Fibroblast of upper back skin (primary cell): ENCODE results near the gene AKAP13.
"Not testable (repeated sequence)": the region's sequence is repeated elsewhere in the genome, so short reads cannot be mapped to it uniquely, and the experiment has no call there.

Source experiments
- DNase-seq: peaks from one replicate; pipeline ENCODE4 v3.0.0-alpha.2; 2013

The AKAP13 gene

DNA sequence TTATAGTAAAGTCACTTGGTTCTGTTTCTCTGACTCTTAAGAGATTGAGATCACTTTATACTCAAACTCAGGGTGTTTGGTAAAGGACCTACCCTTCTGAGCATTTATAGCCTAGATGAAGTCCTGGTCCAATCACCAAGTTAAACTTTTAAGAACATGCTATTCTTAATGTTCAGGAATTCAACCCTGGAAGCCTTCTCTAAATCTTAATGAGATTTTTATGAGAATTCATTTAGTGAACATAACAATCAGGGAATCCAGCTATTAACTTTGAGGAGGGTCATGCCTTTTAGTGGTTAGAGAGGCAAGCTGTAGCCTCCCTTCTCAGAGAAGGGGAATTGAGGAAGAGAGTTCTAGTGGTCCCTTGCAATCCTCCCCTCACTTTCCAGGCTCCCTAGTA is 104.5 kb downstream of the AKAP13 start:
- not testable (repeated sequence) for DNase-seq

DNA sequence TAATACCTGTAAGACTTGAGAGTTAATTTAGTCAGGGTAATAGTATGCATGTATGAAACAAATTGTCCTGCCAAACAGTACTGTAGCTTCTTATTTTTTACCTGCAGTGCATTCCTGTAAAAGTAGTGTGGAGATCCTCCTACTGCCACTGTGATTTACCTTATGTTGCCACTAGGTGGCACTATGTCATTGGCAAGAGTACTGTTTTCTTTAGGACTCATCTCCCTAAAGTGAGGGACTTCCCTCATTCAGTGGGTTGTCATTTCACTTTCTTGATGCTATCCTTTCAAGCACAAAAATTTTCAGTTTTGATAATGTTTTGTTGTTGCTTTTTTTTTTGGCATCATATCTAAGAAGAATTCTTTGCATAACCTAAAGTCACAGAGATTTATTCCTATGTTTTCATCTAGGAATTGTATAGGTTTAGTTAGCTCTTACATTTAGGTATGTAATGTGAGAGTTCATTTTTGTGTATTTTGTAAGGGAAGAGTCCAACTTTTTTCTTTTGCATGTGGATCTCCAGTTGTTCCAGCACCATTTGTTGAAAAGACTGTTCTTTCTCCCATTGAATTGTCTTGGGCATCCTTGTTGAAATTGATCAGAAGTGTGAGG is 105.7 kb downstream of the AKAP13 start:
- peak; percentile 69 for DNase-seq

DNA sequence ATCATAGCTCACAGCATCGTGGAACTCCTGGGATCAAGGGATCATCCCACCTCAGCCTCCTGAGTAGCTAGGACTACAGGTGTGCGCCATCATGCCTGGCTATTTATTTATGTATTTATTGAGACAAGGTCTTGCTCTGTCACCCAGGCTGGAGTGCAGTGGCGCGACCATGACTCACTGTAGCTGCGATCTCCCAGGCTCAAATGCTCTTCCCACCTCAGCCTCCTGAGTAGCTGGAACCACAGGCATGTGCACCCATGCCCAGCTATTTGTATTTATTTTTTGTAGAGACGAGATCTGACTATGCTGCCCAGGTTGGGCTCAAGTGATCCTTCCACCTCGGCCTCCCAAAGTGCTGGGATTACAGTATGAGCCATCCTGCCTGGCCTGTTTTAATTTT is 107.4 kb downstream of the AKAP13 start:
- DNase-seq: not testable (repeated sequence)

- no peak for DNase-seq
Observed at GRCh38 chr15:85488997-85489396, 108.6 kb downstream of the AKAP13 start.

- no peak for DNase-seq
Observed at GRCh38 chr15:85489773-85490493, 109.5 kb downstream of the AKAP13 start.

GRCh38 chr15:85490856-85491255 is 110.5 kb downstream of the AKAP13 start:
- no peak for DNase-seq

- DNase-seq: no peak
Observed at GRCh38 chr15:85491691-85492090, 111.3 kb downstream of the AKAP13 start.

DNA sequence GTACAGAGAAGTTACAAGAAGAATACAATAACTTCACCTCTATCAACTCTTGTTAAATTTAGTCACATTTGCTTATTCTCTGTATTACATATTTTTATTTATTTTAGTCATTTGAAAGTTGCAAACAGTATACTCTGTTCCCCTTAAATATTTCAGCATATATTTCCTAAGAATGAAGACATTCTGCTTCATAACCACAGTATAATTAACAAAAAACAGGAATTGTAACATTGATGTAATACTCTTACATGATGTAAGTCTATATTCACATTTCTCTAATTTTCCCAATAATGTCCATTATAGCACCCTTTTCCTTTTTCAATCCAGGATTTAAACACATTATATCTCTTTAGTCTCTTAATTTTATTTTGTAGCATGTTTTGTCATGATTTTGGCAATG is 112.0 kb downstream of the AKAP13 start:
- no peak for DNase-seq

DNA sequence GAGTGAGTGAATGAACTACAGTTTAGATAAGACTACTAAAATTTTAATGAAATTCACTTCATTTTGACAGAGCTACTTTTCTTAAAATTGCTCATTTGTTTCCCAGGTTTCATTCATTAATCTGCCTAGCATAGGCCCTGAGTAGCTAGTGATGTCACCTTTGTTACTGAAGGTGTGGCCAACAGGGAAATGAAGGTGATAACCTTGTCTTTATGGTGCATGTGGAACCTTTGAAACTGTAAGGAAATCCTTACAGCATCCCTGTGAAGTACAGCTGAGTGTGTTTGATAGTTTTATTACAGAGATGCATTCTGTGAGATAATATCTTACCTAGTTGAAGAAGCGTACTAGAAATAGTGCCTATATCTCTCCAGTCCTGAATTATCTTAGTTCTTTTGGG is 112.9 kb downstream of the AKAP13 start:
- no peak for DNase-seq

- peak; percentile 56 for DNase-seq
Observed at GRCh38 chr15:85494048-85494777, 113.8 kb downstream of the AKAP13 start.

GRCh38 chr15:85495096-85495495 is 114.7 kb downstream of the AKAP13 start:
- DNase-seq: no peak

DNA sequence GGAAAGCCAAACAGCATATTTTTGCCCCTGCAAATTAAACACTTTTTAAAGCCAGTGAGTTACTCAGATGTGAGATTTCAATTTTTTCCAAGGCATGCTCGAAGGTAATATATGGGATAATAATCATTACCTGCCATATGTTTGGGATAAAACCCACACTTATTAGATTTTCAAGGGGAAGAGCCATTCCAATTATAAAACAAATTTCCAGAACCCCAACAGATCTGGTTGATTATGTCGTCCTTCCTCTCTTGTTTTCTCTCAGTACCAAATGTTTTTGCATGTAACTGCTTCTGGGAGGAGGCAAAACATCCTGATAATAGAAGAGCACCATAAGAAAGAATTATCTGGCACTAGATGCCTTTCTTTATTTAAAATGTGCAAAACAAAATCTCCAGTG is 115.1 kb downstream of the AKAP13 start:
- DNase-seq: no peak

- no peak for DNase-seq
Observed at GRCh38 chr15:85496151-85496550, 115.7 kb downstream of the AKAP13 start.

DNA sequence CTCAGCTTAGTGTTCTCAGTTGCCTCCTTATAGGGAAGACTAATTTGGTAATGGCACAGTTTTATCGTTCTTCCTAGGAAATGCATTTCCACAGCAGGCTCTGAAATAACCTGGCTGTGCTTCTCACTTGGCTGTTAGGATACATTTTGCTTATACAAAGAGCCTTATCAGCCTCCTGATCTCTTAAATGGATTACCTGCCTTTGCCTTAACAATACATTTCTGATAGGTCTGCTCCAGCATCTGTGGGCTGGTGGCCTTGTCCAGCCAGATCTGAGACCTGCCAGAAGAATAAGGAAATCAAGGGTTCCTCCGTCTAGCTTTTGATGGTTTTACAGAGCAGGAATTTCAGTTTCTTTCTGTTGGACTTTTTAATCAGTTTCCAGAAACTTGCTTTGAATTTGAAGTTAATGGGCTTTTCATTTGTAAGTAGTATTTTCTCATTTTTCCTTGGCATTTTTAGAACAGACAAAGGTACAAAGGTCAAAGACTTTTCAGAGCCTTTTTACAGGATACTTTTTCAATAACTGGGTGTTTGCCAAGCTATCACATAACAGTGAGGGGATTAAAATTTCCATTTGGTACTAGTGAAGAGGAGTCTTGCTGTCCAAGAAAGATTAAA is 116.3 kb downstream of the AKAP13 start:
- no peak for DNase-seq

DNA sequence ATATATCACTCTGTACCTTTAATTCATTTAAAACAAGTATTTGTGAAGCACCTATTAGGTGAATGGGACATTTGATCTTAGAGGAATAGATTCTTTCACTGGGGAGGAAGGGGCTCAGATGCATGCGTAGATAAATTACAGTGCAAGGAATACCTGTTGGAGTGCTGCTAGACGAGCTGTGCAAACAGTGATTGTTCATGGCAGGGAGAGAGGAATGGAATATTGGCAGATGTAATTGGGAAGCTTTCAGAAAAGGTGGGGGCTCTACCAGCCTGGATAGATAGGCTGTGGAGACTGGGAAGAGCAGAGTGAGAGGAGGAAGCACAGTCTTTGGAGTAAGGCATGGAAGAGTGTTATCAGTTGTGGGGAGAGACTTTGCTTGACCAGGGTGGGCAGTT is 116.8 kb downstream of the AKAP13 start:
- no peak for DNase-seq

GRCh38 chr15:85498471-85498870 is 118.1 kb downstream of the AKAP13 start:
- DNase-seq: no peak

DNA sequence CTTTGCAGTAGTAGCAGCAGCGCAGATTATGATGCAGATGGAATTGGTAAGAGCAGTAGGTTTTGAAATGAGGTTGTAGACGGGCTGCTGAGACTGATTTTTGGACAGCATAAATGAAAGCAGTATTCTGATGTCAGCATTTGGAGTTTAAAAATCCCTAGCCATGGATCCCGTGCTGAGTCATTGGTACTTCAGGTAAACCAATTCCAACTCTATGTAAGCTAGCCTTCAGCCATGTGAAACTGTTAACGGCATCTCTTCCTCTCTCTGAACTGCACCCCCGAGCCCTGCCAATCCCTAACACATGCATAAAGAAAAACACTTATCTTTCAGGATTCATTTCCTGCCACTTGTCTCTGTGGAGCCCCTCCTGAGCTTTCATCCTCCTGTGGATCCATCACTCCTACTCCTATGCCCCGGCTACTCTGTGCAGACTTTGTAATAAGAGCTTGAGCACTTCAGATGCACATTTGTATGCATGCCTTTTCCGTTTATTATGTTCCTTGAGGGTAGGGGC is 119.0 kb downstream of the AKAP13 start:
- DNase-seq: no peak

DNA sequence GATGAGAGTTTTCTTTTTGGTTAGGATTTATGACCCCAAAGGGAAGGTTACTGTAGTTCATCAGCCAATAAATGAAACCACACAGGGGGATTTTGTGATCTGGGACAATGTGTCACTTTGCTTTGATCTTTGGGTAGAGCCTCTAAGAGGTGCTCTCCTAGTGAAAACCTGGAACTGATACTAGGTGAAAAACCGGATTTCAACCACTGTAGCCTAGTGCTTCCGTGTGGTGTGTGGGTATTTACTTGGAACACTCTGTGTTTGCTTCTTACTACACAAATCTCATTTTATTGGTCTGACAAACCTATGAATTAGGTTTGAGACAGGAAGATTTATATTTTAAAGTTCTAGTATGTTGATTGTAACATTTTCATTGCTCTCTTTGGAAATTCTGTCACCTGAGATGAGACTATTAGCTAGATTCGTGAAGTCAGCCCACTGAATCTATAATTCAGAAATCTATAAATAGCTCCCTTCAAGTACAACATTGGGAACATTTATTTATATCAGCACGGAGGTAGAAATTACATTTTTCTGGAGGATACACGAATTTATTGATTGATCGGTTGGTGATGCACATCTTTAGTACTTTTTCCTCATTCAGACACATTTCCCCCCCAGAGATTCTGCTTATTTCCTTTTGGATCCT is 119.8 kb downstream of the AKAP13 start:
- no peak for DNase-seq

DNA sequence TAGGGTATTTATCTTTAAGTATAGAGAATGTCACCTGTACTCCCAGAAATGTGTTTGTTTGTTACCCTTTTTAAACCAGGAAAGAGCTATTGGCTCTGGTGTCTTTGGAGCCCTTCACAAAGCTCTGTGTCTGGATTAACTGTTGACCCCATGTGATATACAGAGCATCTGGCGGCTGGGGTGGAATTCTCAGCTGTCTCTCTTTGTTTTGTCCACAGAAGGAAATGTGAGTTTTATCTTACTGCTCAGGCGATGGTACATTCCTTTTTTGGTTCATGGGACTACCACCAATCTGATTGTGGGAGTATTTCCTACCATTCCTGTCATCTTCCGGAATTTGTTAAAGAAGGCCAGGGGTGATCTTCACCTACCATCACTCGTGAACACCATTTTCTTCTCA is 120.3 kb downstream of the AKAP13 start:
- DNase-seq: no peak

DNA sequence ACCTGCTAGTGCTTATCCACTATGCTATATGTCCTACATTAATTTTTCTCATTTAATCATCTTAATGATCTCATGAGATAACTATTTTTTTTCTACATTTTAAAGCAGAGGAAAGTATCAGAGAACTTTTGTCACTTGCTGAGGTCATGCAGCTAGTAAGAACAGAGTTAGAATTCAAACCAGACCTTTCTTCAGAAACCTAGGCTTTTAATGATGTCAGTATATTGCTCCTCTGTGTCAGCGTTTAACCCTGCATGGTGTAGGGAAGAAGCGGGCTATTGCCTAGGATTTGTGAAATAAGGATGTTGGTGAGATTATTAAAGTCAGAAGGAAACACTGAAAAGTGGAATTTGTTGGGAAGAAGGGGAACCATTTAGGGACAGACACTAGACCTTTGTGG is 121.2 kb downstream of the AKAP13 start:
- DNase-seq: no peak

DNA sequence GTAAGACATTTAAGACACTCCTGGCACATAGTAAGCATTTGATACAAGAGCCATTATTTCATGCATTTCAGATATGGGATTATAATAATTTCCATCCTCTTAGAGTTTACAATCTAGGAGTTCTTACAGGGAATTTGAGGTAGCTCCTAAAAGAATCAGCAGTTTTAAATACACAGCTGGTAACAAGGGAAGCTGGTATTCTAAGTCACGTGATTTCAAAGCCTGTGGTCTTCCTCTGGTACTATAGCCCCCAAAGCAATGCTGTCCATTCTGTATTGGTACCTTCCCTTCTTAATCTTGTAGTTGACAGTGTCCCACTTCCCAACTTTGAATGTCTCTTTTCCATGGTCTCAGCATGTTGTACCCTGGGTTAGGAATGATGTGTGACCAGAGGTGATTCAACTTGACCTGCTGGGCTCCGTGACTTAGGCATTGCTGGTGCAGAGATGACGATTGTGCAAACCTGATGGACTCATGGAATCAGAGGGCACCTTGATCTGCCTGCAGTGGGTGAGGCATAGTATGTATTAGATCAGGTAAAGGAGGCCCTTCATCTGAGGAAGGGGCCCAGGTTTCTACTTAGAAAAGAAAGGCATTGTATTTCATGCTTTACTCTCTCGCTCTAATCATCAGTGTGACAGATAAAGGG is 122.9 kb downstream of the AKAP13 start:
- DNase-seq: no peak
